Nephron (organoid): Measurements from ENCODE around the gene CLN3.
A peak's percentile ranks its signal among the peaks of the same experiment; 100 is the strongest.

ENCODE experiments used
- H3K27ac Mint-ChIP-seq, 3 experiments: 2 replicates each; pipeline ENCODE4 v1.8.0; 2020; ENCODE audit warnings: mixed read lengths in 3 of 3, mild to moderate bottlenecking in 2 of 3, moderate library complexity in 1 of 3
- H3K27me3 Mint-ChIP-seq: 2 replicates; pipeline ENCODE4 v1.8.0; 2021; ENCODE audit warnings: low read depth, mild to moderate bottlenecking, moderate library complexity, mixed read lengths
- H3K36me3 Mint-ChIP-seq: 2 replicates; pipeline ENCODE4 v1.8.0; 2020; ENCODE audit warnings: low read depth, mixed read lengths
- H3K4me1 Mint-ChIP-seq: 2 replicates; pipeline ENCODE4 v1.8.0; 2020; ENCODE audit warnings: mixed read lengths
- H3K4me3 Mint-ChIP-seq, 3 experiments: 2 replicates each; pipeline ENCODE4 v1.8.0; 2020; ENCODE audit warnings: mild to moderate bottlenecking in 3 of 3, mixed read lengths in 3 of 3, moderate library complexity in 2 of 3
- H3K9me3 Mint-ChIP-seq: 2 replicates; pipeline ENCODE4 v1.8.0; 2020; ENCODE audit warnings: mixed read lengths
- CTCF ChIP-seq, 3 experiments: fragments of 200-600 bp; sonication (generic); IDR thresholded peaks; one replicate each; pipeline ENCODE4 v1.5.0; 2021; ENCODE audit warnings: antibody characterized with exemption in 3 of 3; ENCODE audit not compliant: unreplicated experiment in 3 of 3

Gene CLN3

GRCh38 chr16:28534542-28535373 lies 42.9 kb upstream of the CLN3 start:
- Mint-ChIP-seq H3K27ac (no peak overlapping the region), H3K9me3 (peaks cover 2% of the 10 kb centered on the region), H3K4me1 (peaks cover 32% of the 10 kb centered on the region), H3K27me3 (peaks cover 5% of the 10 kb centered on the region), H3K36me3 (no peaks in the 10 kb centered on the region), H3K4me3 (peak overlapping the region in 1 of 3 experiments; percentile 37)
- TF ChIP-seq CTCF (IDR thresholded peaks at IDR 0.05; ENCODE audit: unreplicated experiment in 3 of 3), result no peak

GRCh38 chr16:28532940-28533647 lies 41.2 kb upstream of the CLN3 start:
- Mint-ChIP-seq H3K4me3 (peak overlapping the region in 2 of 3 experiments; percentile 23 to 58), H3K4me1 (peaks cover 22% of the 10 kb centered on the region), H3K27ac (no peak overlapping the region), H3K9me3 (no peaks in the 10 kb centered on the region), H3K27me3 (peaks cover 5% of the 10 kb centered on the region), H3K36me3 (no peaks in the 10 kb centered on the region)
- TF ChIP-seq CTCF (IDR thresholded peaks at IDR 0.05; ENCODE audit: unreplicated experiment in 3 of 3), result no peak

GRCh38 chr16:28531777-28532744 lies 40.2 kb upstream of the CLN3 start:
- Mint-ChIP-seq H3K4me3 (no peak overlapping the region), H3K27me3 (peaks cover 5% of the 10 kb centered on the region), H3K4me1 (peaks cover 12% of the 10 kb centered on the region), H3K27ac (peak overlapping the region in 2 of 3 experiments; percentile 5 to 51), H3K36me3 (no peaks in the 10 kb centered on the region), H3K9me3 (no peaks in the 10 kb centered on the region)
- TF ChIP-seq CTCF (IDR thresholded peaks at IDR 0.05; ENCODE audit: unreplicated experiment in 3 of 3), result no peak

GRCh38 chr16:28529124-28529523 lies 37.2 kb upstream of the CLN3 start:
- H3K27me3 Mint-ChIP-seq, result no peaks in the 10 kb centered on the region
- no peak overlapping the region for H3K4me3 Mint-ChIP-seq
- H3K36me3 Mint-ChIP-seq, result no peaks in the 10 kb centered on the region
- TF ChIP-seq CTCF (IDR thresholded peaks at IDR 0.05; ENCODE audit: unreplicated experiment in 3 of 3), result no peak
- H3K9me3 Mint-ChIP-seq, result peaks cover 3% of the 10 kb centered on the region
- H3K27ac Mint-ChIP-seq, result no peak overlapping the region
- H3K4me1 Mint-ChIP-seq, result peaks cover 5% of the 10 kb centered on the region

GRCh38 chr16:28528463-28528867 lies 36.6 kb upstream of the CLN3 start:
- Mint-ChIP-seq H3K36me3 (no peaks in the 10 kb centered on the region), H3K27me3 (no peaks in the 10 kb centered on the region), H3K4me1 (peaks cover 5% of the 10 kb centered on the region)

More at GRCh38 chr16:28528463-28528867, 36.6 kb upstream of the CLN3 start:
- Mint-ChIP-seq H3K4me3 (no peak overlapping the region), H3K9me3 (peaks cover 3% of the 10 kb centered on the region), H3K27ac (no peak overlapping the region)
- no peak for TF ChIP-seq CTCF (IDR thresholded peaks at IDR 0.05; ENCODE audit: unreplicated experiment in 3 of 3)
